ENCODE measurements around the gene HOXB5.

- no peak for TF ChIP-seq CTCF (IDR thresholded peaks at IDR 0.05)
- no peak for TF ChIP-seq EP300 (IDR thresholded peaks at IDR 0.05)
- no peak for TF ChIP-seq POLR2A (IDR thresholded peaks at IDR 0.05)
Measured at GRCh38 chr17:48619826-48620449, 26.4 kb upstream of the HOXB5 start.

All from ovary (tissue), 3 donors.